ENCODE results near the gene PHOX2A.

The PHOX2A gene

DNA sequence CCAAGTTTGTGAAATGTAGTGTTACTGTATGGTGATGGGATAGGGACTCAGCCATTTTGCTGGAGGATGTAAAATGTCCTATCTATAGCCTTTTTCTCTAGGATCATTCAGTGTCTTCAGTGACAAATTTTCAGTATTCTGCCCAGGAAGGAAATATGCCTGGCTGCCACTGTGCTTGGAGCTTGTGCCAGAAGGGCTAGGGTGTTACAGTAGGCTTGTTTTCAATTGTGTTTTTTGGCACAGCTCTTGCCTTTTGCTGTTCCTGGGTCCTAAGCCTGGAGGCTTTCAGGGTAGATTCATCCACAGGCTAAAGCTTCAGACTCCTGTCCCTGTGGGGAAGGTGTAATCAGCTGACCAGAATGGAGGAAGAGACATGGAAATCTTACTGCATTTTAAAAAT, 22.0 kb upstream of the PHOX2A start:
- POLR2A ChIA-PET: no interaction called here
- DNase-seq (ENCODE audit: low read depth, low spot score): no peak
- TF ChIP-seq, protein P1, sequence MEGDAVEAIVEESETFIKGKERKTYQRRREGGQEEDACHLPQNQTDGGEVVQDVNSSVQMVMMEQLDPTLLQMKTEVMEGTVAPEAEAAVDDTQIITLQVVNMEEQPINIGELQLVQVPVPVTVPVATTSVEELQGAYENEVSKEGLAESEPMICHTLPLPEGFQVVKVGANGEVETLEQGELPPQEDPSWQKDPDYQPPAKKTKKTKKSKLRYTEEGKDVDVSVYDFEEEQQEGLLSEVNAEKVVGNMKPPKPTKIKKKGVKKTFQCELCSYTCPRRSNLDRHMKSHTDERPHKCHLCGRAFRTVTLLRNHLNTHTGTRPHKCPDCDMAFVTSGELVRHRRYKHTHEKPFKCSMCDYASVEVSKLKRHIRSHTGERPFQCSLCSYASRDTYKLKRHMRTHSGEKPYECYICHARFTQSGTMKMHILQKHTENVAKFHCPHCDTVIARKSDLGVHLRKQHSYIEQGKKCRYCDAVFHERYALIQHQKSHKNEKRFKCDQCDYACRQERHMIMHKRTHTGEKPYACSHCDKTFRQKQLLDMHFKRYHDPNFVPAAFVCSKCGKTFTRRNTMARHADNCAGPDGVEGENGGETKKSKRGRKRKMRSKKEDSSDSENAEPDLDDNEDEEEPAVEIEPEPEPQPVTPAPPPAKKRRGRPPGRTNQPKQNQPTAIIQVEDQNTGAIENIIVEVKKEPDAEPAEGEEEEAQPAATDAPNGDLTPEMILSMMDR (IDR thresholded peaks at IDR 0.05; ENCODE audit: insufficient read depth, low read length, missing control alignments): no peak
- CTCF ChIA-PET: interaction anchor here (0.8 to 1.9 kb wide), 5 partner anchors 10 to 419 kb away, joined by 3 to 4 read pairs (median 4); no protein-coding TSS in a partner anchor
- no peak overlapping the region for H3K4me3 ChIP-seq (ENCODE audit: low read depth, low read length)

DNA sequence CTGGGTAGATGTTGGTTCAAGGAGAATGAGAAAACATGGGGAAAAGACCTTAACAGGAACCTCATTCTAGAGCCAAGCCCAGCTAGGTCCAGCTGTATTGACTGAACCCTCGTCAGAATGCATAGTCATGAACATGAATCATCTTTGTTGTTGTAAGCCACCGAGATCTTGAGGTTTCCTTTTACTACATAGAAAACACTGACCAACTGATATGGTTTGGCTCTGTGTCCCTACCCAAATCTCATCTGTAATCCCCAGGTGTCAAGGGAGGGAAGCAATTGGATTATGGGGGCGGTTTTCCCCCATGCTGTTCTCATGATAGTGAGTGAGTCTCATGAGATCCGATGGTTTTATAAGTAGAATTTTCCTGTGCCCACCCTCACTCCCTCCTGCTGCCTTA, 19.4 kb upstream of the PHOX2A start:
- no peak for DNase-seq (ENCODE audit: low read depth, low spot score)
- no peak overlapping the region for H3K4me3 ChIP-seq (ENCODE audit: low read depth, low read length)
- TF ChIP-seq, protein P1 (IDR thresholded peaks at IDR 0.05; ENCODE audit: insufficient read depth, low read length, missing control alignments): no peak
- ChIA-PET POLR2A (no interaction called here), CTCF (interaction anchor here (1.2 kb wide), 1 partner anchor 167 kb away, joined by 4 read pairs; no protein-coding TSS in a partner anchor)

- ChIA-PET POLR2A (no interaction called here), CTCF (no interaction called here)
- no peak overlapping the region for H3K4me3 ChIP-seq (ENCODE audit: low read depth, low read length)
- TF ChIP-seq, protein P1 (IDR thresholded peaks at IDR 0.05; ENCODE audit: insufficient read depth, low read length, missing control alignments): no peak
- no peak for DNase-seq (ENCODE audit: low read depth, low spot score)
Observed at GRCh38 chr11:72260574-72260973, 16.6 kb upstream of the PHOX2A start.

DNA sequence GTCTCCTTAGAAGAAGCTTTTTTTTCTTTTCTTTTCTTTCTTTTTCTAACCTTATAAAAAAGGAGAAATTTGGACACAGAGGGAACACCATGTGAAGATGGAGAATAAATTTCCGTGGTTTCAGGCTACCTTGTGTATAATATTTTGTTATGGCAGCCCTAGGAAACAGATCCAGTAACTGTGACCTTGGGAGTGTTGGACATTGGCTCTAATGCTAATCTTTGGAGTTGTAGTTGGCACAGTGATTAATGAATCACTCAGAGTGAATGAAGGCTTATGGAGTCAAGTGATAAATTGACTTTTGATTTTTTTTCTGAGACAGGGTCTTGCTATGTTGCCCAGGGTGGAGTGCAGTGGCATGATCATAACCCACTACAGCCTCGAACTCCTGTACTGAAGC, 15.5 kb upstream of the PHOX2A start:
- H3K4me3 ChIP-seq (ENCODE audit: low read depth, low read length): no peak overlapping the region
- TF ChIP-seq, protein P1 (IDR thresholded peaks at IDR 0.05; ENCODE audit: insufficient read depth, low read length, missing control alignments): no peak
- DNase-seq (ENCODE audit: low read depth, low spot score): no peak
- ChIA-PET POLR2A (no interaction called here), CTCF (interaction anchor here (1.0 to 1.2 kb wide), 2 partner anchors 13 to 76 kb away, joined by 3 to 4 read pairs; no protein-coding TSS in a partner anchor)

DNA sequence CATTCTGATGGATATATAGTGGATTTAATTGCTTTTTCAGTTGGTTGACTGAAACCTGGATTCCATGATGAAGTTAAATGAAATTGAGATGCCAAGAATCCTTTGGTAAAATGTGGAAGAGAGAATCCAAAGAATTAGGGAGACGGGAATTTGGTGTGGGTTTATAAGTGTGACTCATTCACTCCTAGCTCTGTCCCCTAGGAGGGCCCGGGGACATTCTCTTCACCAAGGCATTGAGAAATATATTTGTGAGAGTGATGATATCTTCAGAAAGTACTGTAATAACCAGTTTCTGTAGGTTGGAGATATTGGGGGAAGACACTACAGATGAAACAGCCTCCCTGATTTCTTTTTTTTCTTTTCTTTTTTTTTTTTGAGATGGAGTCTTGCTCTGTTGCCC, 13.6 kb upstream of the PHOX2A start:
- TF ChIP-seq, protein P1 (IDR thresholded peaks at IDR 0.05; ENCODE audit: insufficient read depth, low read length, missing control alignments): no peak
- DNase-seq (ENCODE audit: low read depth, low spot score): no peak
- ChIA-PET POLR2A (no interaction called here), CTCF (interaction anchor here (0.9 to 1.3 kb wide), 2 partner anchors 11 to 173 kb away, joined by 3 read pairs; no protein-coding TSS in a partner anchor)
- H3K4me3 ChIP-seq (ENCODE audit: low read depth, low read length): no peak overlapping the region

DNA sequence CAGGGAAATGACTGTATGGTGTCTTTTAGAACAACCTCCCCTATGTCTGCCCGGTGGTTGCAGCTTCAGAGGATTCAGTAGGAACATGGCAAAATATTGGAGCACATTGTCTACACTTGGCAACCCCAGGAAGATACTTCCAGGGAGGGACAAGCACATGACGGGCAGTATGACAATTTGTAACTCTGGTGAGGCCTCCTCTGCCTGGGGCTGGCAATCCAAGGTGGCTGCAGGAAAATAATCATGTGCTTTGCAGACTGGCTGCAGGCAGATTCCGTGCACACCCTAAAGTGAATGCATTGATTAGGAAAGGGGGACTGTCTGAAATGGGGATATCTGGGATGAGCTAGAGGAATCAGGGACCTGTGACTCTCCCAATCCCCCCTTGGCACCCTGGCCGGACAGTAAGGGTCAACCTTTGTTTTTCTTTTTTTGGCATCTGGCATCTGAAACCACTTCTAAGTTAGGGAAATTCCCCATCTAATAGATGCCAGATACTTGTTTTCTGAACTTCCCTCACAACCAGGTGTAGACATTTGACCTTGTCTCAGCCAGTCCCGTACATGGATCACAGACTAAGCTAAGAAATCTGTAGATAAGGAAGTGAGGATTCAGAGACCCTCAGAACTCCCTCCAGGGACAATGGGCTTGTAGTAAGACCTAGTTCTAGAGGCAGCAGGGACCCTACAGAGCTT, 10.5 kb upstream of the PHOX2A start:
- TF ChIP-seq, protein P1 (IDR thresholded peaks at IDR 0.05; ENCODE audit: insufficient read depth, low read length, missing control alignments): no peak
- ChIA-PET CTCF (interaction anchor here (1.4 to 2.0 kb wide), 3 partner anchors 16 to 176 kb away, joined by 5 to 9 read pairs (median 7); no protein-coding TSS in a partner anchor), POLR2A (no interaction called here)

More for the DNA sequence above, 10.5 kb upstream of the PHOX2A start:
- DNase-seq (ENCODE audit: low read depth, low spot score): no peak
- H3K4me3 ChIP-seq (ENCODE audit: low read depth, low read length): no peak overlapping the region
